Heart right ventricle (tissue), 16 donors: Measurements from ENCODE around the gene SEMA5A. TPM values are rescaled to one million over a fixed set of nuclear protein-coding genes. Genes with fewer than 3 reads are reported as not detected.
A peak's percentile ranks its signal among the peaks of the same experiment; 100 is the strongest.

Experiments used
- ATAC-seq, 8 donors: fragments of 200-7000 bp; cut with Tn5 transposase; one replicate each; pipeline ENCODE4 v1.9.1; 2020; ENCODE audit warnings: mild to moderate bottlenecking in 8 of 8, moderate library complexity in 8 of 8, moderate number of reproducible peaks in 1 of 8
- DNase-seq, 2 donors: peaks; one replicate each; pipeline ENCODE4 v3.0.0-alpha.2; 2020
- H3K27ac ChIP-seq, 10 donors: fragments of 200-600 bp; sonication (generic) in 2 of 10; one replicate each; pipeline versions ENCODE4 v1.5.0 to v1.8.0; 2020 to 2022; ENCODE audit warnings: mild to moderate bottlenecking in 3 of 10
- H3K27me3 ChIP-seq, 7 donors: fragments of 200-600 bp; one replicate each; pipeline ENCODE4 v1.8.0; 2021 to 2022; ENCODE audit warnings: mild to moderate bottlenecking in 2 of 7
- H3K36me3 ChIP-seq, 9 donors: fragments of 200-600 bp; sonication (generic) in 1 of 9; one replicate each; pipeline versions ENCODE4 v1.5.0 to v1.8.0; 2020 to 2022; ENCODE audit warnings: mild to moderate bottlenecking in 2 of 9
- H3K4me1 ChIP-seq, 9 donors: fragments of 200-600 bp; sonication (generic) in 1 of 9; one replicate each; pipeline versions ENCODE4 v1.5.0 to v1.8.0; 2020 to 2022; ENCODE audit warnings: mild to moderate bottlenecking in 4 of 9
- H3K4me3 ChIP-seq, 10 donors: fragments of 200-600 bp; sonication (generic) in 2 of 10; one replicate each; pipeline versions ENCODE4 v1.5.0 to v1.8.0; 2020 to 2022; ENCODE audit warnings: mild to moderate bottlenecking in 7 of 10, moderate library complexity in 2 of 10
- H3K9me3 ChIP-seq, 11 donors: fragments of 200-600 bp in 10 of 11; sonication (generic) in 2 of 11; one replicate each; pipeline versions ENCODE4 v1.5.0 to v1.8.0; 2013 to 2022; ENCODE audit warnings: mild to moderate bottlenecking in 2 of 11, control low read depth in 1 of 11, moderate library complexity in 1 of 11
- CTCF ChIP-seq, 9 donors: fragments of 200-600 bp; sonication (generic) in 2 of 9; IDR thresholded peaks; one replicate each; pipeline versions ENCODE4 v1.5.0 to v1.8.0; 2021 to 2022; ENCODE audit warnings: antibody characterized with exemption in 9 of 9, mild to moderate bottlenecking in 5 of 9, moderate library complexity in 1 of 9
- WGBS, 2 donors: extraction: QIAGEN DNeasy Blood & Tissue Kit; methylation state at CpG; one replicate each; pipeline ENCODE4 v1.1.7; 2013; ENCODE audit warnings: inconsistent platforms in 1 of 2; 5-methylcytosine and 5-hydroxymethylcytosine counted together
- intact Hi-C, 10 donors: fragments of 100-400 bp; cut with DNase I; formaldehyde crosslinking; loops; one replicate each; pipeline versions ENCODE4 v1.11.1 to v1.14.2; 2022
- polyA plus RNA-seq, 2 donors: library from polyadenylated mRNA; stranded (reverse); fragments of 200-250 nt; gene quantifications; one replicate each; pipeline ENCODE4 v1.2.3, GENCODE V29; 2013
- total RNA-seq, 10 donors: library from RNA; stranded (reverse); fragmentation: NEBNext Ultra II Directional in 3 of 10; extraction: Animal tissue kit (Norgen Biotek cat#: 25700) in 3 of 10; gene quantifications; one replicate each; pipeline versions ENCODE4 v1.2.1 to v1.2.4, GENCODE V29; 2021 to 2023
- donor health status: Arrhythmogenic right ventricular cardiomyopathy.
- donor health status: ischemic (EF 13 %, LVEDD 7.1; RV severe dilation, severe dysfunction).
- donor health status: healthy with polysubstance abuse.
- donor health status: DM: no; HTN: yes; CAD: no.
- donor health status: DM: no; HTN: no; CAD: no.
- donor health status: ischemic (EF 25% LVEDD 6.9; RV normal size, moderate dysfunction).
- donor health status: ischemic (EF 25% LVEDD 5.7; RV mildly dilated, moderate dysfunction).
- donor health status: healthy.
- donor health status: DM: yes; HTN: yes; CAD: no.
- donor health status: Ischemic cardiomyopathy.
- donor health status: ischemic (EF 35%, LVEDD 5.7; RV mildly dilated, moderate dysfunction).
- donor health status: nonischemic (EF 11% LVEDD 7.7; RV severe dilation, severe dysfunction).
- donor health status: DM: yes; HTN: yes; CAD: no.
- donor health status: PGD.
- donor health status: ischemic (EF 29% LVEDD 5.4; RV normal size, mild dysfunction).
- donor health status: nonischemic (EF 23%, LVEDD 6.1; RV moderate dilation, normal function).

The SEMA5A gene
- total and polyA plus RNA-seq, 12 donors = 1.9 to 71.5 (median 48.0) TPM

DNA sequence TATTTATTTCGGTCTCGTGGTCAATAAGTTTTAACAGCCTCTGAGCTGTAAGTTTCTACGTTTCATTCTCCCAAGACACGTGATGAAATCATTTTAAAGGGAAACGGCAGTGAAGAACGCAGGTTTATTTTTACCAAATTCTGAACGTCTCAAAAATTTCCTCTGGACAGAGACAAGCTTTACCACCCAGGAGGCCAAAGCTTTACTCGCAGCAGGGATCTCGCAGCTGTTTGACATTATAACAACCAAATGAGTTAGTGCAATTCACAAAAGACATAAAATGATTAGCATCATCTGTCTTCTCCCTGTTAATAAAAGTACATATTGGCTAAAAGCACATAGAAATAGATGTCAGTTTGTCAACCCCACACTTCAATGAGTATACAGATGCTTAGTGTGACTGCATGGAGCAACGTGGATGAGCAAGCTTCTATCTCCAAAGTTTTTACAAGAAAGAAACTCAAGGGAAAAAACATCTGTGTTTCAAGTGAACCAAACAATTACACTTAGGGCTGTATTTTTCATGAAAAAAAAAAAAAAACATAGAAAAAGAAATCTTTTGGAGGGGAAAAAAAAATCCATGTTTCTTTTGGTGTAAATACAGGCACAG, 2.5 kb downstream of the SEMA5A start:
- ATAC-seq (no peak), DNase-seq (no peak)
- TF ChIP-seq CTCF (IDR thresholded peaks at IDR 0.05) = no peak
- H3K9me3 ChIP-seq = no peaks in the 10 kb centered on the region
- H3K36me3 ChIP-seq = no peaks in the 10 kb centered on the region
- peaks cover 0 to 46% (median 12%) of the 10 kb centered on the region in 7 donors for H3K27me3 ChIP-seq
- H3K27ac ChIP-seq = peak overlapping the region; percentile 33 to 96 (median 80)
- H3K4me3 ChIP-seq = peak overlapping the region in 9 of 10 donors; percentile 10 to 90 (median 71)
- WGBS, 2 donors = 22 to 34% methylated on average over 10 of the region's 10 CpGs
- H3K4me1 ChIP-seq = peaks cover 0 to 54% (median 21%) of the 10 kb centered on the region in 9 donors
- intact Hi-C loops = loop anchor here in 8 of 10 donors (5.0 to 10.0 kb wide), 6 partner anchors 41 to 259 kb away; no protein-coding TSS in a partner anchor

DNA sequence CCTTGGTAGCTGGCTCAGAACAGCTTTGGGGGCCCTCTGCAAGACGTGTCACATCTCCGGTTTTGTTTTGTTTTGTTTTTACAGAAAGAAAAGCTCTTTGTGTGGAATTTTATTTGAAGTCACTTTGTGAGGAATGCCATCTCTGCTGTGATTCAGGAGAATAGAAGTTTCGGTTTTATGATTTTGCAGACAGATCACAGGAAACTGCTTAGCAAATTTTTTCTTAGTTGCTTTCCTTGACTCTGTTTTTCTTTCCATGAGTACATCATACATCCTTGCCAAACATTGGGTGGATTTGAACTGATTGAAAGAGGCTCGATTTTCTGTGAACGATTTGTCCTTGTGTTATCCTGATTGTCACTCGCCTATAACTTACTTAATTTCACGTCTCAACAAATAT, 5.1 kb downstream of the SEMA5A start:
- H3K36me3 ChIP-seq = no peaks in the 10 kb centered on the region
- peaks cover 0 to 59% (median 22%) of the 10 kb centered on the region in 9 donors for H3K4me1 ChIP-seq
- no peak for DNase-seq
- no peak for TF ChIP-seq CTCF (IDR thresholded peaks at IDR 0.05)
- H3K9me3 ChIP-seq = no peaks in the 10 kb centered on the region
- peak overlapping the region in 2 of 10 donors; percentile 23 to 34 for H3K4me3 ChIP-seq
- no peak for ATAC-seq
- peak overlapping the region in 6 of 10 donors; percentile 11 to 87 (median 54) for H3K27ac ChIP-seq
- intact Hi-C loops = loop anchor here in 8 of 10 donors (5.0 to 10.0 kb wide), 6 partner anchors 38 to 256 kb away; no protein-coding TSS in a partner anchor
- peaks cover 0 to 29% (median 12%) of the 10 kb centered on the region in 7 donors for H3K27me3 ChIP-seq
- 36 to 46% methylated on average over 7 of the region's 7 CpGs for WGBS, 2 donors

GRCh38 chr5:9538504-9538903, 7.4 kb downstream of the SEMA5A start:
- H3K4me3 ChIP-seq = no peak overlapping the region
- no peaks in the 10 kb centered on the region for H3K9me3 ChIP-seq
- H3K27ac ChIP-seq = no peak overlapping the region
- DNase-seq (no peak), ATAC-seq (no peak)
- WGBS, 2 donors = 62 to 68% methylated on average over 7 of the region's 7 CpGs
- no peak for TF ChIP-seq CTCF (IDR thresholded peaks at IDR 0.05)
- no peaks in the 10 kb centered on the region for H3K36me3 ChIP-seq
- peaks cover 0 to 8% (median 0%) of the 10 kb centered on the region in 7 donors for H3K27me3 ChIP-seq
- intact Hi-C loops = no loop called here
- peaks cover 0 to 67% (median 32%) of the 10 kb centered on the region in 9 donors for H3K4me1 ChIP-seq

GRCh38 chr5:9537223-9538141, 8.4 kb downstream of the SEMA5A start:
- Histone ChIP-seq H3K36me3 (no peaks in the 10 kb centered on the region), H3K27me3 (no peaks in the 10 kb centered on the region), H3K9me3 (no peaks in the 10 kb centered on the region), H3K4me3 (no peak overlapping the region), H3K4me1 (peaks cover 0 to 67% (median 34%) of the 10 kb centered on the region in 9 donors), H3K27ac (peak overlapping the region in 6 of 10 donors; percentile 9 to 83 (median 58))
- DNase-seq (no peak), ATAC-seq (no peak)
- no peak for TF ChIP-seq CTCF (IDR thresholded peaks at IDR 0.05)
- 78 to 83% methylated on average over 2 of the region's 2 CpGs for WGBS, 2 donors
- intact Hi-C loops = no loop called here
